GM20431 (cell line): ENCODE results near the gene IMP4.

Source experiments
- in situ Hi-C: fragments of 300-500 bp; cut with MseI, MboI; formaldehyde crosslinking; loops from one replicate; pipeline ENCODE4 v1.15.0; 2020; ENCODE audit warnings: low sequenced_read_pairs; ENCODE audit not compliant: unreplicated experiment

Gene IMP4

GRCh38 chr2:130391058-130391871 is 48.6 kb downstream of the IMP4 start:
- in situ Hi-C loops, result no loop called here

GRCh38 chr2:130391872-130392670 is 49.4 kb downstream of the IMP4 start:
- in situ Hi-C loops, result no loop called here

- in situ Hi-C loops, result no loop called here
These were observed 50.7 kb downstream of the IMP4 start for GRCh38 chr2:130393318-130393910.
